Stimulated activated CD4-positive, alpha-beta T cell treated with anti-CD3 and anti-CD28 coated beads, Interleukin-12 subunit alpha, Interleukin-12 subunit beta, amount 100 ng/mL, for 4 hours (primary cell): Measurements from ENCODE around the gene TEAD1.
"Not testable (repeated sequence)": the region's sequence is repeated elsewhere in the genome, so short reads cannot be mapped to it uniquely, and the experiment has no call there.

Experiments used
- DNase-seq: peaks from one replicate; pipeline ENCODE4 v3.0.0-alpha.2; 2020

TEAD1 gene

DNA sequence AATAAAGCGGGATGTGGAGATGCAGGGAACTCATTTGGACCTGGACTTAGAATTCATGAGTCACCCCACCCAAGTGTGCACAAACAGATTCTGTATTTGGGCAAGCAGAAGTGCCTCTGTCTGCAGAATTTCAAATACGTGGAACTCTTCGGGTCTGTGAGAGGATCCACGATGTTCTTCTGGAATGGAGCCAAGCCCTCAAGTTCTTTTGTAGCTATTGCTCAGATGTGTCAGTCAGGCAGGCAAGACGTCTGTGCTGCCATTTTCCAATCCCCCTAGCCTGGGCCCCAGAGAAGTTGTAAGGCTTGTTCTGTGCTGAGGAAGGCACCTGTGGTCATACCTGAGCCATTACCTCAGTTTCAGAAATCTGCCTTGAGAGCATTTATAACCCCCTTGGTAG, 202.1 kb downstream of the TEAD1 start:
- DNase-seq, result no peak

- no peak for DNase-seq
Measured at GRCh38 chr11:12876988-12877387, 202.8 kb downstream of the TEAD1 start.

DNA sequence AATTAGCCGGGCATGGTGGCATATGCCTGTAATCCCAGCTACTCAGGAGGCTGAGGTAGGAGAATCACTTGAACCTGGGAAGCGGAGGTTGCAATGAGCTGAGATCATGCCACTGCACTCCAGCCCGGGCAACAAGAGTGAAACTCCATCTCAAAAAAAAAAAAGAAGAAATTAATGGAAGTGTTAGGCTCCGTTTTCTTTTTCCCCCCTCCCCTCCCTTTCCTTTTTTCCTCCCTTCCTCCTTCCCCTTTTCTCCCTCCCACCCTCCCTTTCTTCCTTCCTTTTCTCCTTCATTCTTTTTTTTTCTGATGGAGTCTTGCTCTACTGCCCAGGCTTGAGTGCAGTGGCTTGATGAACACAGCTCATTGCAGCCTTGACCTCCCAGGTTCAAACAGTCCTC, 203.3 kb downstream of the TEAD1 start:
- not testable (repeated sequence) for DNase-seq

GRCh38 chr11:12880327-12880726, 206.1 kb downstream of the TEAD1 start:
- DNase-seq, result no peak

DNA sequence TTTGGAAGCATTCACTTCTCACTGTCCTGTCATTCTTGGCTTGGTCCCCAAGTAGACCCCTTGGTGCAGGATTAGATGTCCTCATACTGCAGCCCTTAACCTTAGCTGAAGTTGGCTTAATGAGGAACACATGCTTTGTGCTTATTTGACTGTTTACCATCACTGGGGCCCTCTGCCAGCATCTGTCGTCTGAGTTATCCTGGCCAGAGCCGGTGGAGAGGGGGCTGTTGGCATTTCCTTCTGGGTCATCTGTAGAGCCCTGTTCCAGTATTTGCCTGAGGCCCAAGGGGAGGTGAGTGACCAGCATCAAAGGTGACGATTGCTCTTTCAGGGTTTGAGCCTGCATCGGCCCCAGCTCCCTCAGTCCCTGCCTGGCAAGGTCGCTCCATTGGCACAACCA, 208.4 kb downstream of the TEAD1 start:
- no peak for DNase-seq

DNA sequence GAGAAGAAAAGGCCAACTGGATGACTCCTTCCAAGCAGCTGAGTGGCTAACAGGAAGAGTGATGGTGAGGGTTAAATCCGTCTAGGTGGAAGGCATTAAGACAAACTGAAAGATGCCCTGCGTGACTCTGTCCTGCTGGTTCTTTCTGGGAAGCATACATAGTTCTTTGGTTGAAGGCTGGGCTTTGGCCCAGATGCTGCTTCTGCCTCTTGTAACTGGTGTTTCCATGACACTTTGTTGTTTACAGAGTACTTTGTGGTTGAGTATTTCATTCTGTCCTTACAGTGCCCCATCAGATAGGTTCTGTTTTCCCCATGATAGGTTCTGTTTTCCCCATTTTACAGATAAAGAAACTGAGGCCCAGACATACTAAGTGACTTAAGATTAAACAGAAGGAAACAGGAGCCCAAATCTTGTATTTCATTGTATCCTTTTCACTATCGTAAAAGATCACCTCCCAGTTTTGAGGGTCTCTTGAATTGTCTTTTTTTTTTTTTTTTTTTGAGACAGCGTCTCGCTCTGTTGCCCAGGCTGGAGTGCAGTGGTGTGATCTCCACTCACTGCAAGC, 210.6 kb downstream of the TEAD1 start:
- DNase-seq, result no peak

- DNase-seq, result no peak
Measured at GRCh38 chr11:12885717-12886239, 211.6 kb downstream of the TEAD1 start.

GRCh38 chr11:12886508-12886907, 212.3 kb downstream of the TEAD1 start:
- DNase-seq, result no peak

DNA sequence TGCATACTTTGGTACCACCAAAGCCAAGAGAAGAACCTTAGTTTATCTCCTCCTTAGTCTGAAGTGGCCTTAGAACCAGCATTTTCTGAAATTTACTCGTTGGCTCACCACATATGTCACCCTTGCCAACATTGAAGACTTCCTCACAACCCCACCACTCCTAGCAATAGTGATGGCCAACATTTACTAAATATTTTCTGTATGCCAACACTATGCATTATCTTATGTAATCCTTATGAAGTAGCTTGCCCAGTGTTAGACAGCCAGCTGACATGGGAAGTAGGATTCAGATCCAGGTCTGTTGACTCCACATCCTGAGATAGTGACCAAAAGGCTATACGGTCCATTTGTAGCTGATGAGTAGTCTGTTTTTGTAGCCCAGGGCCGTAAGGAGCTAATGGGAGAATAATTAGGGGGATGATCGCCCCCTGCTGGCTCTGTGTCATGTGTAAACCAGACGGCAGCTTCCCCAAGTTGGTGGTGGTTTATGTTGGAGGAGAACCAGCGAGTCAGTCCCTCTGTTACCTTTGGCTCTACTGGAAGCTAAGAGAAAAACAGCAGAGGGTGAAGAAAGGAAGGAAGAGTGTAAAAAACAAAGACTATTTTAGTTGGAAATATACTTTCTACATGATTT, 214.4 kb downstream of the TEAD1 start:
- DNase-seq, result peak; percentile 69

DNA sequence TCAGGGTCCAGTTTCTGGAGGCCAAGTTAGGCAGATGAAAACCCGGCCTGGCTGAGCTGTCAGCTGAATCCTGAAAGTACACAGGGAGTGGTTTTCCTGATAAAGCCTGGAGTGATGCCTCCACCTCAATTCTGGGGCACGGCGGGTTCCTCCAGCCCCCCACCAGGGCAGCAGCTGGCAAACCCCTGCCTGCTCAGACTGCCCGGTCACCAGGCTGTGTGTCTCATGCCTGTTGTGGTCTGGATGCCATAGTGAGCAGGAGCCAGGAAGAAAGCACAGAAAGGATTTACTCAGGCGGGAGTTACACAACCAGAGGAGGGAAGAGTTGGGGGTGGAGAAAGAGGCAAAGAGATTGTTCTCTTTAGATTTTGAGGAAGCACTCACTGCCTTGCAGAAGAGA, 215.0 kb downstream of the TEAD1 start:
- no peak for DNase-seq

GRCh38 chr11:12890476-12890875, 216.3 kb downstream of the TEAD1 start:
- no peak for DNase-seq

DNA sequence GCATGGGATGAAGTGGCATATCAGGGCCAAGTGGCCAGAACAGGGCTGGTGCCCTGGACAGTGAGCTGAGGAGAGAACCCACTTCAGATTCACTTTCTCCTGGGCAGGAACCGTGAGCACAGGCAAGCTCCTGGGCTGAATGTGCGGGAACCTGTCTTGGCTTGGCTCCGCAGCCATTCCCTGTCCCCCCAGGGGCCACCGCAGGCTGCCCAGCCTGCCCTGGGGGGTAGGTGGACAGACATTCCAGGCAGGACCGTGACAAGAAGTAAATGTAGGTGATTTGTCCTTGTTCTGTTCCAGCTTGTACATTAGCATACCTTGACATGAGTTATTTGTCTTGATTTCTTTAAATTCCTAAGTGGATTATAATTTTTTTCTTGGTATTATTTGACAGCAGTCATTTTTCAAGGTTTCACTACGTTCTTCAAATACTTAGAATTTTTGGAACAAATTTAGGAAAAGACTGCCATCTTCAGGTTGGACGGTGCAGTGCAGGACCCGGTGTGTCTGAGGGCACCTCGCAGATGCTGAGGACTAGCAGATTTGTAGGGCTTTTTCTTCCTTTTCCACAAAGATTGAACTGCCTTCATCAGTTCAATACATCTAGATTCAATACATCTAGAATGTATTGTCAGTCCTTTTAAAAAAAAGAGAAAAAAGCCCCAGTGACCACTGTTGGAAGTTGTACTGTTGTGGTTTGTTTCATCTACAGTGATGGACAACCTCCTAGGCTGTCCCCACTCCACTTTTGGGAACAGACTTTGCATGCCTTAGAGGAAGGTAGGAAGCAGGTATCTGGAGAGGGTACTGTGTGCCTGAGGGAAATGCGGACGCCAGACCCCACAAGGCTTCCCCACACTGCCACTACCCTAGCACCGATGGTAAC, 219.8 kb downstream of the TEAD1 start:
- peak; percentile 48 for DNase-seq

DNA sequence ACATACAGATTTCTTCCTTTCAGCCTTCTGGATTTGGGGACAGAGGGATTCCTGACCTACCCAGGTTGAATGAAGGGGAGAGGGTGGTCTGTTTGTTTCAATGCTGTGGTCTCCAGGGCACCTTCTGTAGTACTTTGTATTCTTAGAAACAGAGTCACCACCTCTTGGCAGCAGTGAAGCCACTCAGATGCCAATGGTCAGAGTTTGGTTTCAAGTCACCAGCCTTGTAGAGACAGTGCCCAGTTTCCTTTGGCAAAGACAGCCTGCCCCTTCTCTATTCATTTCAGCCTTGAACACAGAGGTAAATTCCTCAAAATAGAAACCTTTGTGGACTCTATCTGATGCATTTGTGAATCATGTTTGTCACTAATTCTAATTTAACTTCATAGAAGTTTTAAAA, 223.2 kb downstream of the TEAD1 start:
- DNase-seq, result no peak

DNA sequence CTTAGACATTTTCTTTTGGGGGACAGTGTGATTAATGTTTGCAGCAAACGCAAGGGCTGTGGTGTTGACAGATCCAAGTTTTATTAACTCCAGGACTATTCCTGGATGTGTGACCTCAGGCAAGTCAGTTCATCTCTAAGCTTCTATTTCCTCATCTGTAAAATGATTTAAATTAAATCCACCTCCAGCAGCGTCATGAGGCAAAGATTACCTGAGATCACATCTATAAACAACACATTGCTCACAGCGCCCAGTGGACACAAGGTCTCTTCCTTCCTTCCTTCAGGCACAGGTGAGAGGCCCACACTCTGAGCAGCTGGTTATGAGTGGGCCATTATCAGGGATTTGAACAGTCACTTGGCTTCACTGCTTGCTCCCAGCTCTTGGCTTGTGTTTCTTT, 223.6 kb downstream of the TEAD1 start:
- DNase-seq, result no peak

DNA sequence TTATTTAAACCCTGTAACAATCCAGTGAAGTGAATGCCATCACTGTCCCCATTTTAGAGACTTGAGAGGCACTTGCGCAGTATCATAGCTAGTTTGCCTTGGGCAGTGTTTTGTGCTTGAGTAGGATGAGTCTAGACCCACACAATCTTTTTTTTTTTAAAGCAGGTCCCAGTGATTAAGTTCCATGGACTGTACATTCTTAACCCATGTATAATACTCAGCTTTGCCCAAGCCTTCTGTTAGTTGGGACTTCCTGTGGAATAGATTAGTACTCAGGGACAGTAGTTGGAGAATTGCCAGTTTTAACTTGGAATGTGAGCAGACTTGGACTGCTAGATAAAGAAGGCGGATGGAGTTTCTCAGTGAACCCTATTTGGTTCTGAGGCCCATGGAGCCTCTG, 226.3 kb downstream of the TEAD1 start:
- no peak for DNase-seq

GRCh38 chr11:12901272-12901671, 227.1 kb downstream of the TEAD1 start:
- DNase-seq, result no peak

DNA sequence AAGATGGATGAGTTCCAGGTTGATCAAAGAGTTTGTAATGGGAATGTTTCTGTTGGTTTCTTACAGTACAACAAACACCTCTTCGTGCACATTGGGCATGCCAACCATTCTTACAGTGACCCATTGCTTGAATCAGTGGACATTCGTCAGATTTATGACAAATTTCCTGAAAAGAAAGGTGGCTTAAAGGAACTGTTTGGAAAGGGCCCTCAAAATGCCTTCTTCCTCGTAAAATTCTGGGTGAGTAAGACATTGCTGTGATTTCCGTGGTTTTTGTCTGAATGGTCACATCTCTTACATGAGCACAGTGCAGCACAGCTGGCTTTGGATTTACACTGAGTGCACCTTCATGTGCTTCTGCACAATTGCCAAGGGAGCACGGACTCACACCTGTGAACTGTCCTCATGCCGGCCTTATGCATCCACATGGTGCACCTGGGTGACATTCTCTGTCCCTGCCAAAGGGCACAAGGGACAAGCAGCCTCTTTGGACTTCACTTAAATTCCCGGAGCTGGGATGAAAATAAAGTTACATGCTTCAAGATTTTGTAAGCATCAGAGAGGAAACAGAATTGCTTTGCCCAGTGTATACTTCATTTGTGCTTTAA, 227.8 kb downstream of the TEAD1 start:
- no peak for DNase-seq

GRCh38 chr11:12902791-12903486, 228.7 kb downstream of the TEAD1 start:
- DNase-seq, result no peak

DNA sequence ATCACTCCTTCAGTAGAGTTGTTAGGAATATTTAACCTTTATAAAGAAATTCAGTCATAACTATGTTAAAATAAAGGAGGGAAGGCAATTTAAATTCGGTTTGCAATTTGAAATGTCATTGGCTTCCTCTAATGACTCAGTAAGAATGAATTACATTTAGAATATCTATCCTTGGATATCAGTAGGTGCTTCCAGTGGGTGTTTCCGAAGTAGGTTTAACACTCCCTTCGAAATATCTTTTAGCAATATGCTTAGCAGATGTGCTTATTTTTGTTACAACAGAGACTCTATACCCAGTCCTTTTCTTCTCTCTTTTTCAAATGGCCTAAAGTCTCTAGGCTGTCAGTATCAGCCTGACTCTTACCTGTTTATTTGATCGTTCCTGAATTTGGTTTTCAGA, 231.2 kb downstream of the TEAD1 start:
- no peak for DNase-seq

DNA sequence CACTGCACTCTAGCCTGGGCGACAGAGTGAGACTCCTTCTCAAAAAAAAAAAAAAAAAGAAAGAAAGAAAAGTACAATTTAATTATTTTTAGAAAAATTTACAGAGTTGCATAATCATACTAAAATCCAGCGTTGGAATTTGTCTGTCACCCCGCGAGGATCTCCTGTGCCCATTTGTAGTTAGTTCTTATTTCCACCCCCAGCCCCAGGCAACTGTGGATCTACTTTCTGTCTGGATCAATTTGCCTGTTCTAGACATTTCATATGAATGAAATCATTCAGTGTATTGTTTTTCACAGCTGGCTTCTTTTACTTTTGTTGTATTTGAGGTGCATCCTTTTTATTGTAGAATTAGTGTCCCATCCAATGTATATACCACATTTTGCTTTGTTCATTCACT, 232.3 kb downstream of the TEAD1 start:
- no peak for DNase-seq

DNA sequence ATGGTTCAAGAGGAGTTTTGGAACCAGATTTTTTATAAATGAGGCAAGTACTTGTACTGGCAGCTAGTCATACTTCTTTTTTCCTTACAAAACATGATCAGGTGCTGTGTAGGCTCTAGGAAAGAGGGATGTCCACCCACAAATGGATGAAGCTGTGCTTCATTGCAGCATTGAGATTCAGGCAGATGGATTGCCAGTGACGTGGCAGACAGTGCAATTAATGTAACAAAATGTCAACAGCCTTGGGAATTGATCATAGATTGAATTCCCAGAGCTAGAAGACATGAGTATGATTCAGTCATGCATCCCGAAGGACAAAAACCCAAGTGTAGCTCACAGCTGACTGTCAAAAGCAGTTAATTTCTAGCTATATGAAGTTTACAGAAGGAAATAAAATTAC, 235.7 kb downstream of the TEAD1 start:
- no peak for DNase-seq

DNA sequence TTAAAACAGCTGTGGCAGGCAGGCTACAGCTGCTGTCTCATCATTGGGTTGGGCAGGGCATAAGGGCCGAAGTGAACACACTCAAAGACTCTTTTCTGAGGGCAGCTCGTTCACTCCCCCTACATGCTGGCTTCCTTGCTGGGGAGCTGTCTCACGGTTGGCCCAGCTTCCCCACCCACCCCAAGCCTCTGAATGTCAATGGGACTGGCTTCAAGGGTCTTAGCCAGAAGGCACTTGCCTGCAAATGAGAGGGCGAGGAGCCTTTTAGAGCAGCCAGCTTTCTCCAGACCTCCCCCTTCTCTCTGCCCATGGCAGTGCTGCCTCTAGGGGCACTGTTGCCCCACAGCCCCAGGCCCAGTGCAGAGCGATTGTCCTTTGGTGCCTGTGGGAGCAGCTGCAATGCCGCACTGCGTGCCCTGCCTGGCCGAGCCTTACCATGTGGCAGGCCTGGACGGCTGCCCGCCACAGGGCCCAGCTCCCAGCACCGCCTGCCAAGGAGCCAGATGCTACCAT, 240.2 kb downstream of the TEAD1 start:
- DNase-seq, result peak; percentile 6

DNA sequence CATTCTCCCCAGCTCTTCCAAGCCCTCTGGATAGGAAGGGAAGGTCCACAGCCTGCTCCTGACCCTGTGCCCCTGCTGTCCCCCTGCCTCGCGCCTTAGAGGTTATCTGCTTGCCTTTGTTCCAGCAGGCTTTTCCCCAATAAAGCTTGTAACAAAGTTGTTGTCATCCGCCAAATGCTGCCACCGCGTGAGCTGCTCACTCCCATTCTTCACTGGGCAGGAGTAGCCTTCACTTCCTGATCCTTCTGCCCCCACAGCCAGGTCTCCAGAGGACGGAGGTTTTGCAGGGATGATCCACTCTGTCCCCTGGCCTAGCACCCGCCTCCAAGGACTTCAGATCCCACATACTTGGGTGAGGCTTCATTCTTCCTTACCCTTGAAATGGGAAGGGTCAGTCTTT, 240.9 kb downstream of the TEAD1 start:
- no peak for DNase-seq
